Left lung (tissue), 10 donors: ENCODE measurements around the gene DAP. TPM values are rescaled to one million over a fixed set of nuclear protein-coding genes. Genes with fewer than 3 reads are reported as not detected.

ENCODE experiments used
- ATAC-seq: fragments of 200-7000 bp; cut with Tn5 transposase; one replicate; pipeline ENCODE4 v1.9.1; 2020; ENCODE audit warnings: moderate library complexity
- DNase-seq, 4 donors: peaks; one replicate each; pipeline ENCODE4 v3.0.0-alpha.2; 2013 to 2020
- H3K27ac ChIP-seq, 2 donors: fragments of 200-600 bp; sonication (generic) in 1 of 2; one replicate each; pipeline versions ENCODE4 v1.5.0 to v1.8.0; 2020 to 2021
- H3K27me3 ChIP-seq, 2 donors: fragments of 200-600 bp; sonication (generic) in 1 of 2; one replicate each; pipeline versions ENCODE4 v1.5.0 to v1.8.0; 2020 to 2021
- H3K36me3 ChIP-seq, 2 donors: fragments of 200-600 bp; sonication (generic) in 1 of 2; one replicate each; pipeline versions ENCODE4 v1.5.0 to v1.8.0; 2020 to 2021
- H3K4me1 ChIP-seq, 2 donors: fragments of 200-600 bp; one replicate each; pipeline ENCODE4 v1.8.0; 2021
- H3K4me3 ChIP-seq, 2 donors: fragments of 200-600 bp; sonication (generic) in 1 of 2; one replicate each; pipeline versions ENCODE4 v1.5.0 to v1.8.0; 2020 to 2021; ENCODE audit warnings: mild to moderate bottlenecking in 1 of 2
- H3K9me3 ChIP-seq, 2 donors: fragments of 200-600 bp; sonication (generic) in 1 of 2; one replicate each; pipeline versions ENCODE4 v1.5.0 to v1.8.0; 2020 to 2021
- intact Hi-C, 2 donors: fragments of 100-400 bp; cut with DNase I; formaldehyde crosslinking; loops; one replicate each; pipeline versions ENCODE4 v1.11.2 to v1.14.2; 2022
- polyA plus RNA-seq, 6 donors: library from polyadenylated mRNA; unstranded; fragments of 120-200 nt; gene quantifications; one replicate each; pipeline ENCODE4 v1.2.1, GENCODE V29; 2013; ENCODE audit not compliant: insufficient read length in 6 of 6
- total RNA-seq, 2 donors: library from RNA; stranded (reverse); fragmentation: NEBNext Ultra II Directional; extraction: Animal tissue kit (Norgen Biotek cat#: 25700); gene quantifications; one replicate each; pipeline ENCODE4 v1.2.1, GENCODE V29; 2021
- TF ChIP-seq, protein P1 (sequence below), 2 donors: fragments of 200-600 bp; sonication (generic) in 1 of 2; IDR thresholded peaks; one replicate each; pipeline versions ENCODE4 v1.5.0 to v1.8.0; 2021; ENCODE audit warnings: antibody characterized with exemption in 2 of 2
- donor health status: DM: no; HTN: yes; CAD: no.
- donor health status: DM: no; HTN: no; CAD: no.

The DAP gene
- total and polyA plus RNA-seq, 8 donors, result 78.5 to 125 (median 107) TPM

DNA sequence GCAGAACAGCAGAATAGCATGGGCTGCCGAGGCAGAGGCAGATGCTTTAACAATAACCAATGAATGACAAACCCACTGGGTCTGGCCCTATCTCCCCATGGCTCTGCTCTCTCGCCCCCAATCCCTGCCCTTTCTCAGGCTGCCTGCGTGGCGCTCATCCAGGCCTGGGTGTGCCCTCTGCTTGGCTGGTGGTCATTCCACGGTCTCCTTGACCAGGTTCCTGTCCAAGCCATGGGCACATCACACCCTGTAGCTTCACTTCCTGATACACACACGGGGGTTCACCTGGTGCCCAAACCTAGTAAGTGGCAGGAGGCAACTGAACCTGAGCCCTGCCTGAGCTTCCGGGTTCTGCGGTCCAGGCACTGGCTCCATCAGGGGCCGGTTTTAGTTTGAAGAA lies 87.6 kb downstream of the DAP start:
- ATAC-seq, result no peak
- TF ChIP-seq, protein P1, sequence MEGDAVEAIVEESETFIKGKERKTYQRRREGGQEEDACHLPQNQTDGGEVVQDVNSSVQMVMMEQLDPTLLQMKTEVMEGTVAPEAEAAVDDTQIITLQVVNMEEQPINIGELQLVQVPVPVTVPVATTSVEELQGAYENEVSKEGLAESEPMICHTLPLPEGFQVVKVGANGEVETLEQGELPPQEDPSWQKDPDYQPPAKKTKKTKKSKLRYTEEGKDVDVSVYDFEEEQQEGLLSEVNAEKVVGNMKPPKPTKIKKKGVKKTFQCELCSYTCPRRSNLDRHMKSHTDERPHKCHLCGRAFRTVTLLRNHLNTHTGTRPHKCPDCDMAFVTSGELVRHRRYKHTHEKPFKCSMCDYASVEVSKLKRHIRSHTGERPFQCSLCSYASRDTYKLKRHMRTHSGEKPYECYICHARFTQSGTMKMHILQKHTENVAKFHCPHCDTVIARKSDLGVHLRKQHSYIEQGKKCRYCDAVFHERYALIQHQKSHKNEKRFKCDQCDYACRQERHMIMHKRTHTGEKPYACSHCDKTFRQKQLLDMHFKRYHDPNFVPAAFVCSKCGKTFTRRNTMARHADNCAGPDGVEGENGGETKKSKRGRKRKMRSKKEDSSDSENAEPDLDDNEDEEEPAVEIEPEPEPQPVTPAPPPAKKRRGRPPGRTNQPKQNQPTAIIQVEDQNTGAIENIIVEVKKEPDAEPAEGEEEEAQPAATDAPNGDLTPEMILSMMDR (IDR thresholded peaks at IDR 0.05), result no peak
- no peak overlapping the region for H3K27ac ChIP-seq

DNA sequence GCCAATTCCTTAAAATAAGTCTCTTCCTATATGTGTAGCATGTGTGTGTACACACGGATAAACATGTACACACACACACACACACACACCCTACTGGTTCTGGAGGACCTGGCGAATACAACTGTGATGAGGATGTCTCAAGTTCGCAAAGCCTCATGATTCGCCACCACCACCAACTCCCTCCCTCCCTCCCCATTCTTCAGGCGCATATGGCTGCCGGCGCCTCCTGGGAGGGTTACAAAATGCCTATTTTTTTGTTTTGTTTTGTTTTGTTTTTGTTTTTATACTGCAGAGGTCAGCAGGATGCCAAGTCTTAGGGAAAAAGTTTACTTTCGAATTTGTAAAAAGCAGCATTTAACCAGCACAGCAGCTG lies 88.0 kb downstream of the DAP start:
- intact Hi-C loops, result no loop called here
- Histone ChIP-seq H3K4me1 (peaks cover 0 to 7% of the 10 kb centered on the region in 2 donors), H3K4me3 (no peak overlapping the region), H3K27ac (no peak overlapping the region), H3K27me3 (no peaks in the 10 kb centered on the region), H3K9me3 (peaks cover 0 to 3% of the 10 kb centered on the region in 2 donors), H3K36me3 (peaks cover 0 to 11% of the 10 kb centered on the region in 2 donors)
- TF ChIP-seq, protein P1 (IDR thresholded peaks at IDR 0.05), result no peak
- ATAC-seq (no peak), DNase-seq (peak in 1 of 4 donors; percentile 10)

More for the DNA sequence above, 87.6 kb downstream of the DAP start:
- peaks cover 0 to 3% of the 10 kb centered on the region in 2 donors for H3K9me3 ChIP-seq
- DNase-seq, result peak in 1 of 4 donors; percentile 14
- H3K4me1 ChIP-seq, result peaks cover 0 to 7% of the 10 kb centered on the region in 2 donors
- H3K4me3 ChIP-seq, result no peak overlapping the region
- intact Hi-C loops, result no loop called here
- peaks cover 0 to 15% of the 10 kb centered on the region in 2 donors for H3K36me3 ChIP-seq
- H3K27me3 ChIP-seq, result no peaks in the 10 kb centered on the region

DNA sequence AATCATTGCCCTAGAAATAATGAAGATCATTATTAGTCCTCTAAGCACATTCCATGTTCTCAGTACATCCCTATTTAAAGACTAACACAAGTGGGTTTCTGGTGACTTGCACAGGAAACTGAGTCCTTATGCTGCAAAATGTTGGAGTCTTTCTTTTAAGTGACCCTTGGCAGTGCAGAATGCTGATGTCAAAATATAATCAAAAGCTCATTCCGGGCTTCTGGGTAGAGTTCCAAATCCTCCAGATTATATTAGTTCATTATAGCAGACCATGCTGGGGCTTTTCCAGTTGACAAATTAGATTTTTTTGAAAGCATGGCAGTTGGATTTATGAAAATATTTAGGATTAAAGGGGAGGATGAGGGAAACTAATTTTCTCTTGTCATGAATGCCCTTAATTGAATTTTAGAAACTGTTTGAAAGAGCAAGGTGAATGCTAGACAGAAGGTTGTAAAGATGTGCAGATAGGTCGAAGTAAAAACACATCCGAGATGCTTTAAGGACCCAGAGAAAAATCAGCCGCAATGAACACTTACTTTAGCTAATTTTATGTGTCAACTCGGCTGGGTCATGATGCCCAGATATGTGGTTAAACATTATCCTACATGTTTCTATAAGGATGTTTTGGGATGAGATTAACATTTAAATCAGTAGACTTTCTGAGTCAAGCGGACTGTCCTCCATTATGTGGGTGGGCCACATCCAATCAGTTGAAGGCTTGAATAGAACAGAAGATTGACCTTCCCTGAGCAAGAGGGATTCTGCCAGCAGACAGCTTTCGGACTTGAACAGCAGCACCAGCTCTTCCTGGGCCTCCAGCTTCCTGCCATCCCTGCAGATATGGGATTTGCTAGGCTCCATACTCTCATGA lies 88.7 kb downstream of the DAP start:
- Histone ChIP-seq H3K27ac (no peak overlapping the region), H3K4me3 (no peak overlapping the region), H3K4me1 (peaks cover 0 to 7% of the 10 kb centered on the region in 2 donors), H3K36me3 (peaks cover 0 to 5% of the 10 kb centered on the region in 2 donors), H3K27me3 (no peaks in the 10 kb centered on the region), H3K9me3 (peaks cover 0 to 3% of the 10 kb centered on the region in 2 donors)
- DNase-seq (peak in 2 of 4 donors; percentile 26 to 36), ATAC-seq (no peak)
- TF ChIP-seq, protein P1 (IDR thresholded peaks at IDR 0.05), result no peak
- intact Hi-C loops, result no loop called here

DNA sequence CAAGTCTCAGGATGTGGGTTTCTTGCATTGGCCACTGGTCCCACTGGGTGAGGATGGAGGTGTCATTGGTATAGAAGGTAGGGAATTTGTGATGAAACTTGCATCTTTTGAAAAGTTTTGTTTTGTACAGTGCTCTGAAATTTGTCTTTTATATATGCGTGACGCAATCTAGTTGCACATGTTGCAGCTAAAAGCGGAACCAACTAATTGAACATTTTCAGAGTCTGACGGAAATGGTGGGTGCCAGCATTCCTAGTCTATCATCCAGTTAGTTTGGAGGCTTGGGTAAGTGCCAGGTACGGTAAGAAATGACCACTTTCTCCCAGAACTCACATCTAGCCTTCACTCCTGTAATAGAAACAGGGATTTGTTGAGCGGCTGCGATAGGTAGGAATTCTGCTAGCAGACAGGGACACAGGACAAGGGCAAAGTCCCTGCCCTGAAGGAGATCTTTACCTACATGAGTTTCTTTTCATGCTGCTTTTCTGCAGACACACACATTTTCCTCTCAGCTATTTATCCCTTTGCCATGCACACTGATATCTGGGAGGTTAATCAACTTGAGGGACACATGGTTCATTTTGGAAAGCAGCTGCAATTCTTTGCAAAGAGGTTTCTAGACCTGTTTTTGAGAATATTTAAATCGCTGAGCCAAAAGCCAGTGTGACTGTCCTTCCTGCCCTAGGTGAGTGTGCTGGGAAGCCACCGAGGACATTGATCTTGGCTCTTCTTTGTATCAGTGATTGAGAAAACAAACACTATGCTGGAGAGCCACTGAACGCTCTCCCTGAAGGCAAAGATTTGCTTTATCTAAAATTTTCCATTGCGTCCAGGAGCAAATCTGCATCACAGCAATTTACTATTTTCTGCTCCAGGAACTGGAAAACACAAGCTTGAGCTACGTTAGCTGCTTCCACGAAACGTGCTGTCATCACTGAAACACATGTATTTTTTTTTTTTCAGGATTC lies 89.7 kb downstream of the DAP start:
- H3K27ac ChIP-seq, result no peak overlapping the region
- TF ChIP-seq, protein P1 (IDR thresholded peaks at IDR 0.05), result no peak
- H3K4me3 ChIP-seq, result no peak overlapping the region
- no peaks in the 10 kb centered on the region for H3K9me3 ChIP-seq
- intact Hi-C loops, result no loop called here
- no peak for ATAC-seq
- DNase-seq, result peak in 1 of 4 donors; percentile 18
- peaks cover 0 to 7% of the 10 kb centered on the region in 2 donors for H3K4me1 ChIP-seq
- H3K36me3 ChIP-seq, result no peaks in the 10 kb centered on the region
- H3K27me3 ChIP-seq, result no peaks in the 10 kb centered on the region
